ENCODE results near the gene PLAC1.

The PLAC1 gene

DNA sequence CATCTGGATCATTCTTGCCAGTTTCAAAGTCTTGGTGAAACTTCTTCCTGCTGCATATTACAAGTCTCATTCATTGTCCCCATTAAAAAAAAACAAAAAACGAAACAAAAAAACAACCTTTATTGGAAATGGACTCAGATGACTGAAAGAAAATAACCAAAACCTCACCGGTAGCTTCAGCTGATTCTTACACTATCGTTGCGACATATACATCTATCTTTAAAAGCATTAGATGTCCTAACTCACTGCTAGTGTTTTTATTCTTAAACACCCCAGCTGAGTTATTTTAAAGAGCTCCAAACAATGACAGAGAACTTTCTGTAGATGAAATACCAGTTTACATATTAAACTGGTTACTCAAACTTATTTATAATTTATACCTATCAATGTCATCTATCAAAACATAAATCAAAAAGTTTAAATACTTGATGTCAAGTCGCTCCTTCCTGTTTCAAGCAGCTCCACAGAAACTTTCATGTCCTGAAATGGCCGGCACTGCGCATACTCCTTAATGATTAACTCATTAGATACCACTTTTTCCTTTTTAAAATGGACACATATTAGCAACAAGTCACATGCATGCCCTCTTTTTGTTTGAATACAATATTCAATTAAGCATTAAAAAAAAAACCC, 111.1 kb downstream of the PLAC1 start:
- no peak for DNase-seq
- intact Hi-C loops (cut with DNase I; ENCODE audit: low total_unique reads), result no loop called here
- Histone ChIP-seq H3K36me3 (no peaks in the 10 kb centered on the region), H3K27ac (no peak overlapping the region), H3K9me3 (no peaks in the 10 kb centered on the region), H3K4me3 (no peak overlapping the region), H3K27me3 (peaks cover 0 to 17% of the 10 kb centered on the region in 2 donors), H3K4me1 (peaks cover 0 to 22% (median 12%) of the 10 kb centered on the region in 4 donors)
- TF ChIP-seq, protein P1, sequence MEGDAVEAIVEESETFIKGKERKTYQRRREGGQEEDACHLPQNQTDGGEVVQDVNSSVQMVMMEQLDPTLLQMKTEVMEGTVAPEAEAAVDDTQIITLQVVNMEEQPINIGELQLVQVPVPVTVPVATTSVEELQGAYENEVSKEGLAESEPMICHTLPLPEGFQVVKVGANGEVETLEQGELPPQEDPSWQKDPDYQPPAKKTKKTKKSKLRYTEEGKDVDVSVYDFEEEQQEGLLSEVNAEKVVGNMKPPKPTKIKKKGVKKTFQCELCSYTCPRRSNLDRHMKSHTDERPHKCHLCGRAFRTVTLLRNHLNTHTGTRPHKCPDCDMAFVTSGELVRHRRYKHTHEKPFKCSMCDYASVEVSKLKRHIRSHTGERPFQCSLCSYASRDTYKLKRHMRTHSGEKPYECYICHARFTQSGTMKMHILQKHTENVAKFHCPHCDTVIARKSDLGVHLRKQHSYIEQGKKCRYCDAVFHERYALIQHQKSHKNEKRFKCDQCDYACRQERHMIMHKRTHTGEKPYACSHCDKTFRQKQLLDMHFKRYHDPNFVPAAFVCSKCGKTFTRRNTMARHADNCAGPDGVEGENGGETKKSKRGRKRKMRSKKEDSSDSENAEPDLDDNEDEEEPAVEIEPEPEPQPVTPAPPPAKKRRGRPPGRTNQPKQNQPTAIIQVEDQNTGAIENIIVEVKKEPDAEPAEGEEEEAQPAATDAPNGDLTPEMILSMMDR (IDR thresholded peaks at IDR 0.05), result no peak

DNA sequence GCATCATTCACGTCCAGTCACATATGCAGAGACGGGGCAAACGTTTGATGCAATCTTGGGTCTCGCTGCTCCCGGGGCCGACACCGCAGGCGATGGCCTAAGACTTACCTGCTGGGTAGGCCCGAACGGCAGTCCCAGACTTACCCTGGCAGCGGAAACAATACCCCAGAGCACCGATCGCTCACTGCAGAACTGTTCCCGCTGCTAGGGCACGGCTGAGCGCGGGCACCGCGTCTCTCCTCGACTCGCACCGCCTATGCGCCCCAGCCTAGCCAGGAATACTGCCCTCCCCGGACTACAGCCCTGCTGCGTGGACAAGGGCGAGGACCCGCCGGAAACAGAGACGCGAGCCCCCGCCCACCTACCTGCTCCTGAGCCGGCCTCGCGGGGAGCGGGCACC, 112.1 kb downstream of the PLAC1 start:
- Histone ChIP-seq H3K27ac (no peak overlapping the region), H3K4me1 (peaks cover 0 to 22% (median 12%) of the 10 kb centered on the region in 4 donors), H3K4me3 (no peak overlapping the region), H3K9me3 (no peaks in the 10 kb centered on the region), H3K27me3 (peaks cover 0 to 17% of the 10 kb centered on the region in 2 donors), H3K36me3 (no peaks in the 10 kb centered on the region)
- TF ChIP-seq, protein P1 (IDR thresholded peaks at IDR 0.05), result no peak
- no peak for DNase-seq
- intact Hi-C loops (cut with DNase I; ENCODE audit: low total_unique reads), result no loop called here

DNA sequence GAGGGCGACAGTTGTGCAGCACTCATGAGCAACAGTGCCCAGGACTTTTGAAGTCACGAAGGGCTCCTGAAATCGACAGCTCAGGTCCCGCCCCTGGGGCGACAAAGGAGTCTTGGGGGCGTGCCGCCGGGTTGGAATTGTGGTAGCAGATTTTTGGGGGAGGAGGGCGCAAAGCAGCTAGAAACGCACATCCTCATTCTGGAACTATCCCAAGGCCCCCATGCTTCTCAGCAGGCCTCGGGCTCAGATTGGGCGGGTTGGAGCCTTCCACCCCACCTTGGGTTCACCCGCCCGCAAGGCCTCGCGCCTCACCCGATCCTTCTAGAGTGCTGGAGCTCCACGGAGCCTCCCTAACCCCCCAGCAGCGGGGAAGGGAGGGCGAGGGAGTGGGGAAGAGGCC, 112.8 kb downstream of the PLAC1 start:
- no peaks in the 10 kb centered on the region for H3K36me3 ChIP-seq
- no peaks in the 10 kb centered on the region for H3K9me3 ChIP-seq
- no peak for DNase-seq
- TF ChIP-seq, protein P1 (IDR thresholded peaks at IDR 0.05), result no peak
- H3K27ac ChIP-seq, result no peak overlapping the region
- intact Hi-C loops (cut with DNase I; ENCODE audit: low total_unique reads), result no loop called here
- H3K4me3 ChIP-seq, result no peak overlapping the region
- H3K4me1 ChIP-seq, result peaks cover 0 to 22% (median 12%) of the 10 kb centered on the region in 4 donors
- peaks cover 0 to 17% of the 10 kb centered on the region in 2 donors for H3K27me3 ChIP-seq

DNA sequence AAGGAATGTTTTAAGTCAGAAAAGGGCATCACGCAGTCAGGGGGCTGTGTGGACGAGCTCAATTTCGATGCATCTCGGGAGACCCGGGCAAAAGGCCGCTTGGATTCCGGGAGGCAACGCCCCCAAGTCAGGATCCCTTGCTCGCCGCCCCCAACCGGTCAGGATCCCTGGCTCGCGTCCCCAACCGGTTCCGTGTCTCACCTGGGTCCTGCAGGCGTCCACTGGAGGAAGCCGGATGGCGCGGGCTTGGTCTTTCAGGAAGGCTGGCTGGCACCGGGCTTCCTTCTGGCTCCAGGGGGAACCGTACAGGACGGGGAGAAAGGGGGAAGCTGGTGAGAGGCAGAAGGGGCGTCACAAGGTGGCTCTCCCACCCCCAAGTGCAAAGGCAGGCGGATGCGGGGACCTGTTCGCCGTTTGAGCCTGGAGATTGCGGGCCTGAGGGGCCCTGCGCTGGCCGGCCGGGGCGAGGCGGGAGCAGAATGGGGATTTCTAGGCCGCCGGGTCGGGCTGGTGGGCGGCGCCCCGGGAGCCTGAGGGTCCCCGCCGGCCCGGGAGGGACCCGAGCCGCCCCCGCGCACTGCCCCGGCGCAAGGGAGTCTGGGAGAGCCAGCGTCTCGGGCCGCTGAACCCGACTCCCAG, 113.6 kb downstream of the PLAC1 start:
- no peaks in the 10 kb centered on the region for H3K9me3 ChIP-seq
- intact Hi-C loops (cut with DNase I; ENCODE audit: low total_unique reads), result no loop called here
- TF ChIP-seq, protein P1 (IDR thresholded peaks at IDR 0.05), result no peak
- no peak overlapping the region for H3K27ac ChIP-seq
- H3K4me3 ChIP-seq, result peak overlapping the region; percentile 16 to 33
- peaks cover 0 to 18% (median 12%) of the 10 kb centered on the region in 4 donors for H3K4me1 ChIP-seq
- H3K36me3 ChIP-seq, result no peaks in the 10 kb centered on the region
- DNase-seq, result no peak
- peaks cover 0 to 17% of the 10 kb centered on the region in 2 donors for H3K27me3 ChIP-seq

DNA sequence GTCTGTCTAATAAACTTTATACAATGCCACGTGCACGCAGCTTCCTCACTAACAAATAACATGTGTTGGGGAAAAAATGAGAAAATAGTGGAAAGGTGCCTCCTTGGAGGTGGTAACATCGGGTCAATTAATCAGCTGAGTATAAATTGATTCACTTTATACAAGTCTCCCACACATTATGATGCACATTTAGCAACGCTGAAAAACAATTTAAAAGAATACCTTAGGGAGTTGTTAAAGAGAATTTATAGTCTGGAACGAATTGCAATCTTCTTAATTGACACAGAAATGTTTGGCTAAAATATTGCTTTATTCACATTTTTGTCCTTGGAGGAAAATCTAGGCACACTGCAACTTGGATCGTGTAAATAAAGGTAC, 114.1 kb downstream of the PLAC1 start:
- TF ChIP-seq, protein P1 (IDR thresholded peaks at IDR 0.05), result no peak
- Histone ChIP-seq H3K27me3 (peaks cover 0 to 17% of the 10 kb centered on the region in 2 donors), H3K27ac (no peak overlapping the region), H3K4me1 (peaks cover 0 to 16% (median 11%) of the 10 kb centered on the region in 4 donors), H3K4me3 (no peak overlapping the region), H3K36me3 (no peaks in the 10 kb centered on the region), H3K9me3 (no peaks in the 10 kb centered on the region)
- DNase-seq, result no peak
- intact Hi-C loops (cut with DNase I; ENCODE audit: low total_unique reads), result no loop called here

Measured in tibial artery (tissue), 4 donors.